GM10248 (cell line): ENCODE data around the gene ADPRHL1.
"Not testable (repeated sequence)": the region's sequence is repeated elsewhere in the genome, so short reads cannot be mapped to it uniquely, and the experiment has no call there.

Source experiments
- CTCF ChIA-PET: fragments of 300-600 bp; sonication (Branson Sonifier 250); formaldehyde crosslinking; extraction: SDS; loops from one replicate; lab custom pipeline; 2021; ENCODE audit warnings: antibody characterized with exemption; lab: Yijun Ruan, JAX
- POLR2A ChIA-PET: fragments of 350-650 bp; sonication (Branson Sonifier 250); formaldehyde crosslinking; extraction: SDS; loops from one replicate; lab custom pipeline; 2020; ENCODE audit warnings: antibody characterized with exemption; lab: Yijun Ruan, JAX
- DNase-seq: peaks from one replicate; pipeline ENCODE4 v3.0.0; 2012; ENCODE audit errors: extremely low spot score
- CTCF ChIP-seq: IDR thresholded peaks from 2 replicates; pipeline ENCODE4 v1.5.1; 2012; ENCODE audit warnings: mild to moderate bottlenecking, low read depth; ENCODE audit errors: extremely low read depth, missing control alignments, control extremely low read depth

Gene ADPRHL1

GRCh38 chr13:113474179-113474578, 20.9 kb upstream of the ADPRHL1 start:
- no peak for TF ChIP-seq CTCF
- POLR2A ChIA-PET = no interaction called here

GRCh38 chr13:113472355-113473025, 19.2 kb upstream of the ADPRHL1 start:
- TF ChIP-seq CTCF = no peak
- DNase-seq = no peak
- ChIA-PET CTCF (no interaction called here), POLR2A (no interaction called here)

More at GRCh38 chr13:113474179-113474578, 20.9 kb upstream of the ADPRHL1 start:
- CTCF ChIA-PET = interaction anchor here (1.5 kb wide), 1 partner anchor 10 kb away, joined by 6 read pairs; no protein-coding TSS in a partner anchor
- no peak for DNase-seq

GRCh38 chr13:113471844-113472243, 18.6 kb upstream of the ADPRHL1 start:
- ChIA-PET POLR2A (no interaction called here), CTCF (no interaction called here)
- no peak for TF ChIP-seq CTCF
- no peak for DNase-seq

GRCh38 chr13:113470635-113471163, 17.4 kb upstream of the ADPRHL1 start:
- CTCF ChIA-PET, DNase-seq, POLR2A ChIA-PET: not testable (repeated sequence)

- POLR2A ChIA-PET = no interaction called here
- TF ChIP-seq CTCF = no peak
- CTCF ChIA-PET = no interaction called here
- no peak for DNase-seq
Measured at GRCh38 chr13:113470073-113470472, 16.8 kb upstream of the ADPRHL1 start.

GRCh38 chr13:113469582-113469981, 16.3 kb upstream of the ADPRHL1 start:
- TF ChIP-seq CTCF = no peak
- ChIA-PET POLR2A (no interaction called here), CTCF (no interaction called here)
- no peak for DNase-seq

- ChIA-PET CTCF (no interaction called here), POLR2A (no interaction called here)
- no peak for TF ChIP-seq CTCF
- DNase-seq = no peak
Measured at GRCh38 chr13:113468472-113469201, 15.3 kb upstream of the ADPRHL1 start.
